Measurements from ENCODE around the gene ARID3B. TPM values are rescaled to one million over a fixed set of nuclear protein-coding genes. Genes with fewer than 3 reads are reported as not detected.

Gene ARID3B
- polyA plus RNA-seq, 1 of the 3 experiments (the other 2 are of a cell fraction) = 3.0 TPM

- CTCF ChIA-PET = interaction anchor here (0.6 to 39.4 kb wide), 10 partner anchors 16 to 622 kb away, joined by 3 to 1109 read pairs (median 4); partner anchors contain the start of genes ARID3B and CSK
- POLR2A ChIA-PET = interaction anchor here (0.8 to 4.3 kb wide), 9 partner anchors 16 to 154 kb away, joined by 3 to 33 read pairs (median 5); partner anchors contain the start of genes ARID3B and UBL7
- Histone ChIP-seq H3F3A (replicated peaks; ENCODE audit: insufficient read depth) (peaks cover 11% of the 10 kb centered on the region), H3K9me2 (no peaks in the 10 kb centered on the region), H3K9me3 (no peaks in the 10 kb centered on the region), H3K36me3 (replicated peaks in 1 of 2; ENCODE audit: control insufficient read depth in 1 of 2, insufficient read depth in 2 of 2, low read length in 1 of 2) (peaks cover 0 to 17% of the 10 kb centered on the region in 2 experiments), H3K9ac (peak overlapping the region; percentile 98), H4K20me1 (ENCODE audit: insufficient read depth) (peaks cover 40% of the 10 kb centered on the region), H3K27ac (ENCODE audit: low read depth in 2 of 2, low read length in 1 of 2) (peak overlapping the region; percentile 92 to 95), H3K79me2 (ENCODE audit: insufficient read depth) (peaks cover 52% of the 10 kb centered on the region), H3K4me1 (ENCODE audit: control insufficient read depth in 1 of 2, insufficient read depth in 2 of 2, low read depth in 1 of 2, low read length in 1 of 2) (peaks cover 0 to 35% of the 10 kb centered on the region in 2 experiments; a peak in 2 of 4 replicates), H2AFZ (ENCODE audit: low read depth) (peak overlapping the region; percentile 93), H3K4me2 (peak overlapping the region; percentile 96), H3K27me3 (ENCODE audit: insufficient read depth) (no peaks in the 10 kb centered on the region), H3K4me3 (ENCODE audit: low read depth in 2 of 2, low read length in 1 of 2) (peak overlapping the region; percentile 98 to 99)
- 1% methylated on average over 15 of the region's 76 CpGs for WGBS (ENCODE audit: low lambda C conversion rate)
- DNase-seq = peak; percentile 71
- TF ChIP-seq GABPA (IDR thresholded peaks at IDR 0.05; ENCODE audit: low read depth) (no peak), MAX (IDR thresholded peaks at IDR 0.05; ENCODE audit: low read depth) (peak; percentile 40), FOXM1 (IDR thresholded peaks at IDR 0.05; ENCODE audit: low read depth) (no peak), IRF3 (IDR thresholded peaks at IDR 0.05; ENCODE audit: low read depth, low read length) (no peak), ZBTB33 (IDR thresholded peaks at IDR 0.05; ENCODE audit: borderline replicate concordance, low read depth) (peak; percentile 71), SIN3A (IDR thresholded peaks at IDR 0.05; ENCODE audit: borderline replicate concordance, low read depth, low read length) (no peak), TAF1 (IDR thresholded peaks at IDR 0.05; ENCODE audit: borderline replicate concordance, low read depth, low read length) (no peak), NFIC (IDR thresholded peaks at IDR 0.05; ENCODE audit: borderline replicate concordance) (peak; percentile 52), TCF12 (IDR thresholded peaks at IDR 0.05) (no peak), POLR2AphosphoS5 (IDR thresholded peaks at IDR 0.05; ENCODE audit: low read depth, low read length) (peak; percentile 34; the same call in 1 of the 2 replicates), CHD2 (IDR thresholded peaks at IDR 0.05; ENCODE audit: low read length, partially characterized antibody) (peak; percentile 85), RCOR1 (IDR thresholded peaks at IDR 0.05; ENCODE audit: low read length) (peak; percentile 28; the same call in 1 of the 2 replicates), YY1 (IDR thresholded peaks at IDR 0.05; ENCODE audit: low read depth) (no peak)
These were observed 73.9 kb downstream of the ARID3B start for GRCh38 chr15:74614744-74615507.

Measured in SK-N-SH (cell line).